NCI-H1092 (cell line): Measurements from ENCODE around the gene SMG5.
A peak's percentile ranks its signal among the peaks of the same experiment; 100 is the strongest.
"Not testable (repeated sequence)": the region's sequence is repeated elsewhere in the genome, so short reads cannot be mapped to it uniquely, and the experiment has no call there.

Source experiments
- DNase-seq: peaks from one replicate; lab custom pipeline; 2025; lab: John Stamatoyannopoulos, UW

SMG5 gene

DNA sequence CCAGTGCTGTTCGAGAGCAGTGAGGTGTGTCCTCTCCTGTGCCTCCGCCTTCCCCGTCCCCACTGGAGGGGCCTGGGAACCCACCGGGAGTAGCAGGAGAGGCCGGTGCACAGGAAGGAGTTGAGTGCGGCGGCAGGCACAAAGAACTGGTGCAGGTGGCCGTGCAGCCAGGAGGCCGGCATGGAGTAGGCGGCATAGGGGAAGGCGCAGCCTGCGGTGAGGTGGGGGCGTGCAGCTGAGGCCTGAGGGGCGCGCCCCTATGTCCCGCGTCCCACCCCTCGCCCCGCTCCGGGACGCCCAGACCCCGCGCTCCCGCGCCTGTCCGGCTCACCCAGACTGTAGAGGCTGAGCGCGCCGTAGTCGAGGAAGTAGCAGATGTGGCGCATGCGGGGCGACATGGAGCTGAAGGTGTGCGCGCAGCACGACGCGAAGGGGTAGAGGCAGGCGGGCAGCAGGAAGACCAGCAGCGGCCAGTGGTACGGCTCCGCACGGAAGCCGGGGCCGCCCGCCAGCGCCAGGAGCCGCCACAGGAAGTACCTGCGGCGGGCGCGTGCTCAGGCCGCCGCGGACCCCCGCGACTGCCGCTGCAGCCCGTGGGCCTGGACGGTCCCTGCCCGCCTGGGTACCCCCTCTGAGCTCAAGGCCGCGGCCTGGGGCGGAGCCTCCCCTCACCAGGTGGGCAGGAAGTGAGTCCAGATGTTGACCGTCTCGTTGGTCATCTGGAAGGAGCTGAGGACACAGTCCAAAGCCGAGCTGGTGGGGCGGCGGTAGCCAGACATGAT lies 37.0 kb downstream of the SMG5 start:
- DNase-seq, result peak; percentile 38

- DNase-seq, result no peak
Observed at GRCh38 chr1:156244712-156245111, 37.9 kb downstream of the SMG5 start.

DNA sequence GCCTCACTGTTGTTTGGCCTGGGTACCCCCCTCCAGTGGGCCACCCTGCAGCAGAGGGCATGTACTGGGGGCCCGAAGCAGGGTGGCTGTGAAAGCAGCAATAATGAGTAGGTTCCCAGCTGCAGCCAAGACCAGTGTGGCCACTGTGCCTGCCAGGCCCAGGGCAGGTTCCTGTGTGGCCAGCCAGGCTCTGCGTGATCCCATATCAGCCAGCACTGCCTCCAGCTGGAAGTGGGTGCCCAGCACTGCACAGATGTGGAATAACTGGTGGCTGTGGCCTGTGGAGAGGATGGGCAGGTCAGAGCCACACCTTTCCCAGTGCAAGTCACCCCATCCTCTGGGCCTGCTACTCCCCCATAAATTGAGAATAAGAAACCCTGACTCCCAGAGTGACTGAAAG lies 38.5 kb downstream of the SMG5 start:
- no peak for DNase-seq

DNA sequence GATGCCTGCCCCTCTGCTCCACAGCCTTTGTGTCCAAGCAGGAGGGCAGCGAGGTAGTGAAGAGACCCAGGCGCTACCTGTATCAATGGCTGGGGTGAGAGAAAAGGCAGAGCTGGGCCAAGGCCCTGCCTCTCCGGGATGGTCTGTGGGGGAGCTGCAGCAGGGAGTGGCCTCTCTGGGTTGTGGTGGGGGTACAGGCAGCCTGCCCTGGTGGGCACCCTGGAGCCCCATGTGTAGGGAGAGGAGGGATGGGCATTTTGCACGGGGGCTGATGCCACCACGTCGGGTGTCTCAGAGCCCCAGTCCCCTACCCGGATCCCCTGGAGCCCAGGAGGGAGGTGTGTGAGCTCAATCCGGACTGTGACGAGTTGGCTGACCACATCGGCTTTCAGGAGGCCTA lies 39.9 kb downstream of the SMG5 start:
- DNase-seq, result no peak

GRCh38 chr1:156241926-156242325 lies 40.7 kb downstream of the SMG5 start, which contains the start of gene BGLAP:
Gene BGLAP (plus strand): TSS chr1:156242184. CDS start chr1:156242232, 48 bp downstream.
- no peak for DNase-seq

DNA sequence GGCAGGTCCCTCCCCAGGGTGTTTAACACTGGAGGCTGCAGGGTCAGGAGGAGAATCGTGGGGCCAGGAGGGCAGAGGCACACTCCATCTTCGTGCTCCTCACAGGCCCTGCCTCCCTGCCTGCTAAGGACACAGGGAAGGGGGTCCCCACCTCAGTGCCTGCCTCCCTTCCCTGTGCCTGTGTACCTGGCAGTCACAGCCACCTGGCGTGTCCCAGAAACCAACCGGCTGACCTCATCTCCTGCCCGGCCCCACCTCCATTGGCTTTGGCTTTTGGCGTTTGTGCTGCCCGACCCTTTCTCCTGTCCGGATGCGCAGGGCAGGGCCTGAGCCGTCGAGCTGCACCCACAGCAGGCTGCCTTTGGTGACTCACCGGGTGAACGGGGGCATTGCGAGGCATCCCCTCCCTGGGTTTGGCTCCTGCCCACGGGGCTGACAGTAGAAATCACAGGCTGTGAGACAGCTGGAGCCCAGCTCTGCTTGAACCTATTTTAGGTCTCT lies 41.3 kb downstream of the SMG5 start:
- no peak for DNase-seq

DNA sequence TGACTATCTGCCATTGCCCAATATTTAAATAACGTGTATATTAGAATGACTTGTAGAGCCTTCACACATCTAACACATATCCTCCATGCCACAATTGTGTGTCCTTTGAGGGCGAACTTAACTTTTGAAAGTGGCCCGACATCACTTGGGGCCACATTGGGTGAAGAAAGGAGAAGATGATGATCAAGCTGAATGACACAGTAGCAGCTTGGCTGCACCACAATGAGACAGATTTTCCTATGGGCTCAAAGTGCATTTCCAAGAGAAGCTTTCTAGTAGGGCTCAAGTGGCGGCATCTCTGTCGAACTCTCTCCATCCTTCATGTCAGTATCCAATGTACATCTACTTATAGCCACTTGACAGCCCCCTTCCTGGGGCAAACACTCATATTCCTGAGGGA lies 44.4 kb downstream of the SMG5 start:
- DNase-seq, result no peak

DNA sequence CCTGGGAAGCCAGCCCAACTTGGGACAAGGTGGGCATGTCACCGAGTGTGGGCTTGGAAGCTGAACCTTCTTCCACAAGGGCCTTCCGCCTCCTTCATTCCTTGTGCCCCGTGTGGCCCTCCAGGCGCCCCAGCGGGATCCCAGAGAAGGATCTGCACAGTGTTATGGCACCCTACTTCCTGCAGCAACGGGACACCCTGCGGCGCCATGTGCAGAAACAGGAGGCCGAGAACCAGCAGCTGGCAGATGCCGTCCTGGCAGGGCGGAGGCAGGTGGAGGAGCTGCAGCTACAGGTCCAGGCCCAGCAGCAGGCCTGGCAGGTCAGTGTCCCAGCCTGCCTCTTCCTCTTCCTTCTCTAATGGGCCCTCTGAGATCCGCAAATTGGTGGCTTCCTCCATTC lies 46.5 kb downstream of the SMG5 start:
- no peak for DNase-seq

DNA sequence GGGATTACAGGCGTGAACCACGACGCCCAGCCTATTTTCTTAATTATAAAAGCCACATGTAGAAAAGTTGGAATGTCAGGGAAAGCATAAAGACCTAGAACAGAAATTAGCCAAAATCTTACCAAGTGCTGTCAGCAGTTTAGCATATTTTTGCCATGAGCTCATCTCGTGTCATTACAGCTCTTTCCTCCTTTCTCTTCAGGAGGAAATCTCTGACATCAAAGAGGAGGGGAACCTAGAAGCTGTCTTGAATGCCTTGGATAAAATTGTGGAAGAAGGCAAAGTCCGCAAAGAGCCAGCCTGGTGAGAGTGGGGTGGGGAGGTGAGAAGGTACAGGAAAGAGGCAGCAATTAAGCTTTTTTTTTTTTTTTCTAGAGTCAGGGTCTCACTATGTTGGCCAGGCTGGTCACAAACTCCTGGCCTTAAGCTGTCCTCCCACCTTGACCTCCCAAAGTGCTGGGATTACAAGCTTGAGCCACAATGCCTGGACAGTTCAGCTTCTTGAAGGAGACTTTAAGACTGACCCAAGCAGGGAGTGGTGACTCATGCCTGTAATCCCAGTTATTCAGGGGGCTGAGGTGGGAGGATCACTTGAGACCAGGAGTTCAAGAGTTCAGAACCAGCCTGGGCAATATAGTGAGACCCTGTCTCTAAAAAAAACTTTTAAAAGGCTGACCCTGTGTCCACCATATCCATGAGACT lies 49.0 kb downstream of the SMG5 start:
- DNase-seq, result no peak

- DNase-seq, result no peak
Observed at GRCh38 chr1:156232201-156232894, 50.3 kb downstream of the SMG5 start.

GRCh38 chr1:156230473-156230837 lies 52.2 kb downstream of the SMG5 start:
- no peak for DNase-seq

DNA sequence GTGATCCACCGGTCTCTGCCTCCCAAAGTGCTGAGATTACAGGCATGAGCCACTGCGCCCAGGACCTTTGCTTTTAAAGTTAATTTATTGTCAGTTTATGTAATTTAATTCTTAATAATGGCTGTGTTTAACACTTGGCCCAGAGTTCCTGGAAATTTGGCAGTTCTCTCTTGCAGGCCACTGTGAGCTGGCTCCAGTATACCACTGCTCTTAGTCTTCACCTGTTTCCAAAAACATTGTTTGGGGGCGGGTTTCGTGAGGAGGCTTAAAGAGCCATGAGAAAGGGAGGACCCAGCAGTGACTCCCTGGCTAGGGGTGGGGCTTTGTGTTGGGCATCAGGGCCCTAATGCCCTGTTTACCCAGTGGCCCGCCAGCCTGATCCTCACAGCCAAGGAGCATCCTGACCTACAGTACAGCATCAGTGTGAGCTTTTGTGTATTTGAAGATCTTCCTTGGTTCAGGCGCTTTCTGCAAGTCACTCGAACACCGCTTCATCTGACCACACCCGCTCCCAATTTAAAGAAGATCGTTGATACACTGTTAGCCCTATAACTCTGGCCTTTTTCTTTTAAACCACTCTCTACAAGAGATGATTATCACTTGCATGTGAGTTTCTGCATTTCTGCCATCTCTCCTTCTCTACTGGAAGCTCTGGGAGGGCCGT lies 52.7 kb downstream of the SMG5 start:
- DNase-seq, result no peak

DNA sequence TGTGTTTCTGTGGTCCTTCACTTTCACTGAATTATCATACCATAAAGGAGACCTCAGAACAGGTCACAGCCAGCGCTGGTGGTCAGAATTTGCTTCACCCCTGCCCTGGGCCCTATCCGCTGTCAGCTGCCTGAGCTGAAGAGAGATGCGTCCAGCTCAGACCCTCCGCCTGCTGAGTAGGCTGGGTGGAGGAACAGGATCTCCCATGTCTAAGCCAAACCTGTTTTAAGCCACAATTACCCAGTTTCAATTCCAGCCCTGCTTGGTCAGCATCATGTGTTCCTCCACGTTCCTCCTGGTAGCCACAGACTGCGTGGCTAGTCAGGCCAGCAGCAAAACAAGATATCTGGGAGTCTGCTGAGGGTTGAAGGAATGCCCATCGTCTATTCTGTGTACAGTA lies 54.1 kb downstream of the SMG5 start:
- no peak for DNase-seq

- DNase-seq, result no peak
Observed at GRCh38 chr1:156226782-156227181, 55.8 kb downstream of the SMG5 start.

DNA sequence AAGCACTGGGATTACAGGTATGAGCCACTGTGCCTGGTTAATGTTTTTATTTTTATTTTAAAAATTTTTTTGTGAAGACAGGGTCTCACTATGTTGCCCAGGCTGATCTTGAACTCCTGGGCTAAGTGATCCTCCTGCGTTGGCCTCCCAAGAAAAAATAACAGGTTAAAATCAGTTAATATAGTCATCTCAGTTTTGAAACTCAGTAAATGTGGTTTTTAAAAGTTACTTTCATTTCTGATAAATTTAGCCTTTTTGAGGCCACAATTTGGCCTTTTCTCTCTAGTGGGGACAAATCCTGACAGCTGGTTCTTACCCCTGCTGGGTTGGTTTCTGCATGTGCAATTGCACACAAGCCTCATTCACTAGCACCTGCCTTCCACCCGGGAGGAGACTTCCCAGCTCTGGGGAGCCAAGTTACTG lies 56.5 kb downstream of the SMG5 start:
- DNase-seq, result no peak

DNA sequence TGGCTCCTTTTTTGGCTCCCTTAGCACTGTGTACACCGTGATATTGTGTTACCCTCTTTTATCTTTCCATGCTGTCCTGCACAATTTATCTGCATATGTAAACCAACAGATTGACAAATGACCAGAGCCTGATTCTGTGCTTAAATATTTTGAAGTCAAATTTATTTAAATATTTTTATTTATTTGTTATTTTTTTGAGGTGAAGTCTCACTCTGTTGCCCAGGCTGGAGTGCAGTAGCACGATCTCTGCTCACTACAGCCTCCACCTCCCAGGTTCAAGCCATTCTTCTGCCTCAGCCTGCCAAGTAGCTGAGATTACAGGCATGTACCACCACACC lies 57.0 kb downstream of the SMG5 start:
- no peak for DNase-seq

DNA sequence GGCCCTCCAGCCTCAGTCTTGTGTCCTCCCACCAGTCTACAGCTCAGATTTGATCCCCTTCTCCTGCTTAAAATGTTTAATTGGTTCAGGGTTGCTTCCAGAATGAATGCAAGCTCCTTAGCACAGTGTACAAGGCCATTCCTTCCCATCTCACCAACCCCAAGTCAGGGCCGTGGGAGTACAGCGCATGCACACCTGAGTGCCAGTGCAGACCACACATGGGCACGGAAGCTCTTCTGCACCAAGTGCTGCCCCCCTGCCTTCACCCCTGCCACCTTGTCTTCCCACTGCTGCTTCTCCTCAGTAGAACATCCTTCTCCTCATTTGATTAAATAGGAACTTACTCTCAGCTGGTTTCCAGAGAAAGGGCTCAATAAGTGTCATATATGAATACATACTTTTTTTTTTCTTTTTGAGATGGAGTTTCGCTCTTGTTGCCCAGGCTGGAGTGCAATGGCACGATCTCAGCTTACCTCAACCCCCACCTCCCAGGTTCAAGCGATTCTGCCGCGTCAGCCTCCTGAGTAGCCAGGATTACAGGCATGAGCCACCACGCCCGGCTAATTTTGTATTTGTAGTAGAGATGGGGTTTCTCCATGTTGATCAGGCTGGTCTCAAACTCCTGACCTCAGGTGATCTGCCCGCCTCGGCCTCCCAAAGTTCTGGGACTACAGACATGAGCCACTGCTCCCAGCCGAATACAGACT lies 60.5 kb downstream of the SMG5 start:
- no peak for DNase-seq

- no peak for DNase-seq
Observed at GRCh38 chr1:156220226-156220625, 62.4 kb downstream of the SMG5 start.

DNA sequence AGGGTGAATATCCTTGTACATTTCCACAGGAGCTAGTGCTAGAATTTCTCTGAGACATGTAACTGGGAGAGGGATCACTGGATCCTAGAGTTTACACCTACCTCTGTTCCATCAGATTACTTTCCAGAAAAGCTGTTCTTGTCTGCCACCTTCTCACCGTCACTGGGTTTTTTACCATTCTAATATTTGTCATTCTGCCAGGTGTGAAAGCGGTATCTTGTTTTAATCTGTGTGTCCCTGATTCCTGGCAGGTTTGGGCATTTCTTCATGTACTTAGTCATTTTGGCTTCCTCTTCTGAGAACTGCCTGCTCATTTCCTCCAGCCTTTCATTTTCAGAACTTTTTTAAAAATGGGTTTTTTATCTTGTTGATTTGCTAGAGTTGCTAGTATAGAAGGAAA lies 64.8 kb downstream of the SMG5 start:
- DNase-seq, result no peak

- not testable (repeated sequence) for DNase-seq
Observed at GRCh38 chr1:156216361-156217086, 66.1 kb downstream of the SMG5 start.
